ENCODE data around the gene RPS6KA5. TPM values are rescaled to one million over a fixed set of nuclear protein-coding genes. Genes with fewer than 3 reads are reported as not detected.
"Not testable (repeated sequence)": the region's sequence is repeated elsewhere in the genome, so short reads cannot be mapped to it uniquely, and the experiment has no call there.

RPS6KA5 gene
- total RNA-seq, 1 experiment from 2014 or later = 3.3 TPM

DNA sequence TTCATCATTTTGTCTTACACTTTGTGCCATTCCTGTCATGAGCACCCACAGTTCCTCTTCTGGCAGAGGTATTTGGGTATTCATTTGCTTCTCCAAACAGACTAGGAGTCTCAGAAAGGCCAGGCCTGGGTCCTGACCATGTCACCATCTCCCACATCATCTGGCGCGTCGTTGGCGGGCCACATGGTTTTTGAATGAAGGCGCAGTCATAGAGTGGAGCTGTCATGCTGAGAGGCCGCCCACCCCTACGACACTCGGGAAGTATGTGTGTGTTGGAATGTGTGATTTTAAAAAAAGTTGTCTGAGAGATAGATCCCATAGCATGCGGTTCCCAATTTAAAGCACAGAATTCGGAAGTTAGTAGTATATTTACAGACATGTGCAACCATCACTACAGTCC, 228.6 kb downstream of the RPS6KA5 start:
- no peak for DNase-seq (ENCODE audit: low spot score)

- DNase-seq (ENCODE audit: low spot score) = no peak
Observed at GRCh38 chr14:90830931-90831701, 229.3 kb downstream of the RPS6KA5 start.

GRCh38 chr14:90829677-90830076, 230.8 kb downstream of the RPS6KA5 start:
- no peak for DNase-seq (ENCODE audit: low spot score)

- no peak for DNase-seq (ENCODE audit: low spot score)
Observed at GRCh38 chr14:90828642-90829487, 231.6 kb downstream of the RPS6KA5 start.

- peak; percentile 82 for DNase-seq (ENCODE audit: low spot score)
Observed at GRCh38 chr14:90827919-90828610, 232.4 kb downstream of the RPS6KA5 start.

DNA sequence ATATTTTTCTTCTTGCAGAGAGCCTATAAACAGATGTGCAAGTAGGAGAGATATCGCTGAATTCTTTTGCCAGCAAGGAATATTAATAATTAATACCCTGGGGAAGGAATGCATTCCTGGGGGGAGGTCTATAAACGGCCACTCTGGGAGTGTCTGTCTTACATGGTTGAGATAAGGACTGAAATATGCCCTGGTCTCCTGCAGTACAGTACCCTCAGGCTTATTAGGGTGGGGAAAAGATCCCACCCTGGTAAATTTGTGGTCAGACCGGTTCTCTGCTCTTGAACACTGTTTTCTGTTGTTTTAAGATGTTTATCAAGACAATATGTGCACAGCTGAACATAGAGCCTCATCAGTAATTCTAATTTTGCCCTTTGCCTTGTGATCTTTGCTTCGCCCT, 236.9 kb downstream of the RPS6KA5 start:
- not testable (repeated sequence) for DNase-seq (ENCODE audit: low spot score)

DNA sequence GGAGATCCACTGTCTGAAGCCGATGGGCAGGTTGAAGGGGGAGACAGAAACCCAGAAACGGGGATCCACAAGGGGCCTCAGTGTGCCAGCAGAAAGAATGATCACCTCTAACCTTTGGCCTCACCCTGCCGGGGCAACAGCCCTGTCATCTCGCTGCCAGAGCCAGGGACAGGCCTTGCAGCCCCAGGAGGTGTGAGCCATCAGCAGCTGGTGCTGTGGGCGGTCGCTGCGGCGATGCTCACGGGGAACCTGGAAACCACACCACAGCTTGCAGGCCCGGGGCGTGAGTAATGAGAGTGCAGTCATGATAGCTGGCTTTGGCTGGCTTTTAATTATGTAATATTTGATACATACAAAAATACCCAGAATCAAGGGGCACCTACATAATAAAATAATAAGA, 239.5 kb downstream of the RPS6KA5 start:
- DNase-seq (ENCODE audit: low spot score) = peak; percentile 79

- no peak for DNase-seq (ENCODE audit: low spot score)
Observed at GRCh38 chr14:90819734-90820393, 240.6 kb downstream of the RPS6KA5 start.

- DNase-seq (ENCODE audit: low spot score) = no peak
Observed at GRCh38 chr14:90818715-90819114, 241.7 kb downstream of the RPS6KA5 start.

DNA sequence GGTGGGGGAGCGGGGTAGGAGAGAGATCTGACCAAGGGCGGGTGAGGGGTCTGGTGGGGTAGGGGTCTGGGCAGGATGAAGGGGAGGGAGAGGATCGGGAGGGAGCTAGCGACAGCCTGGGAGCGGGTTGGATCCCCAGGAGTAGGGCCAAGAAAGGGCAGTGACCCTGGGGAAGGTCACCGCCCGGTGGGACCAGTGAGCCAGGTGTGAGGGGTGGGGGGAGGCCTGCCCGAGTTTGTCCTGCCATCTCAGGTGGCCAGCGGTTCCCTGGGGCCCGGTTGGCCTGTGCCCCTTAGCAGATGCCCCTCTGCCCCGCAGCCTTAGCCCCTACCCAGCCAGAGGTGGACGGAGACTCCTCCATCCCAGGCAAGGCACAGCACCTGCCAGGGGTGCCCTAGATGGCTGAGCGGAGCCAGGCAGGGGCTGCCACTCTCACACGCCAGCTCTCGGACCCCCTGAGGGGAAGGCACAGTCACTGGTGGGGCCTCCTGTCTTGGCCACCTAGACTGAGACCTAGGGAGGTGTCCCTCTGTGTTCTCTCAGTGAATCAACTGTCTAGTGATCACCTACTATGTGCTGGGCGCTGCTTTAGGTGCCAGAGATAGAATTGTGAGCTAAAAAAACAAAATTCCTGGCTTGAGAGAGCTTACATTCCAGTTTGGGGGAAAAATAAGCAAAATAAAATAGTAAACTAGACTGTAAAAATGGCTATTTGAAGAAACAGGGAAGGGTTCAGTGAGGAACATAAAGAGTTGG, 243.6 kb downstream of the RPS6KA5 start:
- no peak for DNase-seq (ENCODE audit: low spot score)

- no peak for DNase-seq (ENCODE audit: low spot score)
Observed at GRCh38 chr14:90815822-90816662, 244.4 kb downstream of the RPS6KA5 start, which contains the start of gene TTC7B. TSS of gene TTC7B (minus strand) at chr14:90816430. CDS start at chr14:90816295, 135 bp downstream.

DNA sequence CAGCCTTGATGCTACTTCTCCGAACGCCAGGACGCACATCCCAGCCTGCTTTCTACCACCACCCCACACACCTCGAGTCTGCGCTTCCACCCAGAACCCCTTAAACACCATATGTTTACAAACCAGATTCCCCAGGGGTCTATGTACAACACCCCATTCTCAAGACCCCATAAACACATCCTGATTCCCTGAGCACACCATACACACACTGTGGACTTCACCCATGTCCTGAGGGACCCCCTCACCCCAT, 244.9 kb downstream of the RPS6KA5 start:
- DNase-seq (ENCODE audit: low spot score) = no peak

GRCh38 chr14:90814806-90815571, 245.5 kb downstream of the RPS6KA5 start:
- DNase-seq (ENCODE audit: low spot score) = no peak

- no peak for DNase-seq (ENCODE audit: low spot score)
Observed at GRCh38 chr14:90813442-90813841, 247.0 kb downstream of the RPS6KA5 start.

- DNase-seq (ENCODE audit: low spot score) = no peak
Observed at GRCh38 chr14:90812109-90812508, 248.3 kb downstream of the RPS6KA5 start.

DNA sequence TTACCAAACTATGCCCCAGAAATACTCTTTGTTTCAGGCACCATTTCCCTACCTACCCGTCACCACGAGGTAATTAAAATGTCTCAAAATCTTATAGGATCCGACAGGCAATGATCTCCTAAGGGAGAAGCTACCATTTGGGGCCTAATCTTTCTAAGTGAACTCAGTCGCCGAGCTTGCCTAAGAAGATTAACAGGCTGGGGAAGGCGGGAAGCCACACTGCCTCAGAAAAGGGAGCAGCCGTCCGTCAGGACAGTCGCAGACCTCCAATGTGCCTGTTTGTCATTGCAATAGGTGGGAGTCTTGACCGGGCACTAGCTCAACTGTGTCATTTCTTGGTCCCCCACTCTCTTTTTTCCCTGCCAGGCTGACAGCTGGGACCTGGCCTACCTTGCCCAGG, 248.8 kb downstream of the RPS6KA5 start:
- DNase-seq (ENCODE audit: low spot score) = no peak

DNA sequence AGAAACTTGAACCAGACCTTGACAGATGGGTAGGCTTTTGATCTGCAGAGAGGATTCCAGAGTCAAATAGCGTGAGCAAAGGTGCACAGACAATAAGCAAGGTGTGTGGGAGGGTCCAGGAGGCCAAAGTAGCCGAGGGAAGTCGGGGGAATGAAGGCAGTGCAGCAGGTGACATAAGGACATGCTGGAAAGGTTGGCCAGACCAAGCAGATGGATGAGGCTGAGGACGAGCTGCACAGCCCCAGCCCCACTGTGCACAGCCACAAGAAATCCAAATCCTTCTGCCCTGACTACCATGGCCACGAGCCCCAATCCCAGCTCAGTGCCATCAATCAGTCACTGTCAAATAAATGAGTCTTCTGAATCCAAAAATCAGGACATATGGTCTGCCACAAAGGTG, 249.6 kb downstream of the RPS6KA5 start:
- no peak for DNase-seq (ENCODE audit: low spot score)

DNA sequence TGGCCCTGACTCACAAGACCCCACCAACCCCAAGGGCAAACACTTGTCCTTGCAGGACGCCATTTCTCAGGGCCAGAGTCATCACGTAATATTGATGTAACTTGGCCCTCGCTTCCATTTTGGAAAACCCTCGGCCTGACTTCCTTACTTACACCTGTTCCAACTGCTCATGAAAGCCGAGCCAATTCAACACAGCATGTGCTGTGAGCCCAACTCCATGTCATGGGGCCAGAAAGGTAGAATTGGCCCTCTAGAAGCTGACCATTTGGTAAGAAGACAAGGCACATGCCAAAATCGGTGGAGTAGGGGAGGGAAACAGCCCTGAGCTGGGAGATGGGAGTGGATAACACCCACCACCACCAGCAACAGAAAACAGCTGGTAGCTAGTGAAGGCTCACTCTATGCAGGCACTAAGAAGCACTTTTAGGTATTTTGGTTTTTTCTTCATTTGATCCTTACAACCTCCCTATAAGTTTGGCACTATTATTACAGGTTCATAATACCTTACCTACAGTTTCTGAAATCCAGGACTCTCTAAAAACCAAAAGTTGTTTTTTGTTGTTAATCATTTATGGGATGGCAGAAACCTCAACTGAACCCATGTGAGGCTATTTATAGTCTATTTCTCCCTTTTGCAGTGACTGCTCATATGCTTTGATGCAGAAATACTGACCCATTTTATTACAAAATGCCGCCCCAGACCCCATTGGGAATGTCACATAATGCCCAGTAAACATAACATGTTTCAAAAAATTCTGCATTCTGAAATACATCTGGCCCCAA, 250.7 kb downstream of the RPS6KA5 start:
- DNase-seq (ENCODE audit: low spot score) = no peak

All from H4 (cell line).